GM18858 (cell line): Measurements from ENCODE around the gene SMIM13.

ENCODE experiments used
- ATAC-seq: cut with Tn5 transposase; IDR thresholded peaks from one replicate; pipeline ENCODE4 v1.9.1; 2021; ENCODE audit not compliant: unreplicated experiment

Gene SMIM13

DNA sequence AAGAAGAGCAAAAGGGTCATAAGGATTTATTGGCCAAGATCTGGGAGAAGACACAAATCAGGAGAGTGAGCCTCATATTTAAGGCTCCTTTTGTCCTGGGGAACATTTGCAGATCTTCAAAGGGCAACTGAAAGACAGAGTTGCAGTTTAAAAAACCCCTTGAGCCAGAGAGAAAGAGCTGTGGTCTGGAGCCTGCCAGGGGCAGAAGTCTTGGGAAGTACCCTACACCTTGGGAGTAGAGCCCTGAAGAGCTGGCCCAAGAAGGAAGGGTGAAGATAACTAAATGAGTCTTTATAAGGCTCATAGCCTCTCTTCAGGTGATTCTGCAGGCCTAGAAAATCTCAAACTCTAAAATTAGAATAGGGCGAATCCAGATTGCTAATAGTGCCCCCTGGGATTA is 57.9 kb downstream of the SMIM13 start:
- no peak for ATAC-seq

DNA sequence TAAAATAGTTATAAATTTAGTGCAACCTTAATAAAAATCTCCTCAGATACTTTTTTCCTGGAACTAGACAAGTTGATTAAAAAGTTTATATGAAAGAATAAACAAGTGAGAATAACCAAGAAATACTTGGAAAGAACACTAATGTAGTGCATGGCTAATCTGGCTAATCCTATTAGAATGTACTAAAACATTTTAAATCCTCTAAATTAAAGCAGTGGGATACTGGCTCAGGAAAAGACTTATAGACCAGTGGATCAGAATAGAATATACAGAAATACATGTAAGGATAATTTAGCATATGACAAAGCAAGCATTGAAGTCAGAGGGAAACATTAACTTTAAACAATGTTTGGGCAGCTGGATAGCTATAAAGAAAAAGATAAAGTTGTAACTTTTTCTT is 58.9 kb downstream of the SMIM13 start:
- no peak for ATAC-seq

DNA sequence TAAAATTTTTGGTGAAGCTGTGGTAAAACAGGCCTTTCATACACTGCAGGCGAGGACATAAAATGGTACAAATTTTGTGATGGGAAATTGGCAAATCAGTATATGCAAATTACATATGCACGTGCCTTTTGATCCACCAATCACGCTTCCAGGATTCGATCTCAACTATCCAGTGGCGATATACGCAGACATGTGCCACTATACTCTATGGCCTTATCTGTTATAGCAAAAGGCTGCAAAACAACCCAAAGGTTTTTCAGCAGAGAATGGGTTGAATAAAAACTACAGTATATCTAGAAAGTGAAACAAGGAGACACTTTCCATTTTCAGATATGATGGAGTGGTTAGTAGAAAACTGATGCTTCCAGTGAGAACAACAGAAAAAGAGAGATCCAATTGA is 59.8 kb downstream of the SMIM13 start:
- ATAC-seq: no peak

DNA sequence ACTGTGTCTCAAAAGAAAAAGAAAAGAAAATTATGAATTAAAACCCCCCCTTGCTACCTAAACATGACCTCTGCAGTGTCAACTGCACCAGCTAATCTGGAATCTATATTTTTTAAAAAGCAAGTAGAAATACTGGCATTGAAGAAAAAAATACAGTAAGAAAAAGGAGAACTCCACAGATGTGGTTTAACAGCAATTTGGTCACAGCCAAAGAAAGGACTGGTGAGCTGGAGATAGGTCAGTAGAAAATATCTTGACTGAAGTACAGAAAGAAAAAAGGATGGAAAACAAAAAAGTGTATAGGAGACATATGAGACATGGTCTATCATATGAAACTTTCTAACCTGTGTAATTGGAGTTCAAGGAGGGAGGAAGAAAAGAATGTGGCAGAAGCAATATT is 62.0 kb downstream of the SMIM13 start:
- no peak for ATAC-seq

DNA sequence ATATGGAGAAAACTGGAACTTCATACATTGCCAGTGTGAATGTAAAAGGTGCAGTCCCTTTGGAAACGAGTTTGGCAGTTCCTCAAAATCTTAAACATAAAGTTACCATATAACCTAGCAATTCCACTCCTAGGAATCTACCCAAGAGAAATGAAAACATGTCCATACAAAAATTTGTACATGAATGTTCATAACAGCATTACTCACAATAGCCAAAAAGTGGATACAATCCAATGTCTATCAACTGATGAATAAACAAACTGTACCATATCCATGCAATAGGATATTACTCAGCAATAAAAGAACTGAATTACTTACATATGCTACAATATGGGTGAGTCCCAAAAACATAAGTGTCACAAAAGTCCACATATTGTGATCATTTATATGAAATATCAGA is 66.6 kb downstream of the SMIM13 start:
- no peak for ATAC-seq

DNA sequence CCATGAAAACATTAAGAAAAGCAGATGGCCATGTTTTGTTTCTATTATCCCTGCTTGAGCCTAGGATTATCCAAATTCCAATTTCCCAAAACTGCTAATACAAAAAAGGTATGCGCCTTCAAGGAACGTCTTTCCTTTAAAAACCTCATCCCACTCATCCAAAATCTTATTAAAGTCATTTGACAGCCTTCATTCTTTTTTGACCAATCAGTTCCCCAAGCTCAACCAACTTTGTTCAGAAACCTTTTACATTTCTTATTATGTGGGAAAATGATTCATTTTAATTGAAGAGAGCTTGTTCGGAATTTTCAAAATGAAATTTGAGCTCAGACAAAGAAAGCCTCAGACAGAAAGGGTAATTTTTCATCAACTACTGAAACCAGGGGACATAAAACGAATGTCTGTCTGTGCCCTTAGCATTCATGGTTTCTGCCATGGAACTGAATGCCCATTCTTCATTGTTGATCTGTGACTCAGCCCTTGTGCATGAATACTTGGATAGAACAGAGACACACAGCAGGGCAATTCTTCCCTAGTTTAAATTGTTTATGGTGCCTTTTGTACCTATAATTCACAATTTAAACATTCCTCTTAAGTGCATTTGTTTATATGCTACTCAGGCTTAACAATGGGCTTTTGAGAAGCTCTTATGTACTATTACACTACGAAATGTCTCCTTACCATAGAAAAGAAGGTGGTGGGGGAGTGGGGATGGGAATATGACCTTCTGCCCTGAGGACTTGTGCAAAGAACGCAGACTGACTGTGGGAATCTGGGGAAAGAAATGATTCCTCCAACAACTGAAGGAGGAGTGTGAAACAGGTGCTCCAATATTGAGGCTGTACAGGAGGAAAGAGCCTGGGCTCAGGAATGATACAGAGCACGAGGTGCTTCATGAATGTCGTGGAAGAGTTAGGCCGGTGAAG is 67.7 kb downstream of the SMIM13 start:
- ATAC-seq: no peak

DNA sequence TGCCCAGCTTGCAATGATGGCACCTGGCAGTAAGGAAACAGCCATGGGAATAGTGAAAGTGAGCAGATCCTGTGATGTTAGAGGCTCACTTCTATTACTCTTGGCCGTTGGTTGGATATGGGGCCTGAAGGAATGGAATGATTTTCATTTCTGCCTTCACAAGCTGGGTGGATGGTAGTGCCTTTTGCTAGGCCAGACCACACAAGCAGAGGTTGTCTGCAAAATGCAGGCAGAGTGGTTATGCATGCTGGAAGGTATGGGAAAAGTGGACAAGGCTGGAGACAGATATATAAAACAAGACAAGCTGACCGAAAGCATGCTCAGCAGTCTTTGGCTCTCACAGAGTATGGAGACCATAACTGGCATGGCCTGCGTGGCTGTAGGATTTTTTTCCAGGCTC is 68.6 kb downstream of the SMIM13 start:
- no peak for ATAC-seq

DNA sequence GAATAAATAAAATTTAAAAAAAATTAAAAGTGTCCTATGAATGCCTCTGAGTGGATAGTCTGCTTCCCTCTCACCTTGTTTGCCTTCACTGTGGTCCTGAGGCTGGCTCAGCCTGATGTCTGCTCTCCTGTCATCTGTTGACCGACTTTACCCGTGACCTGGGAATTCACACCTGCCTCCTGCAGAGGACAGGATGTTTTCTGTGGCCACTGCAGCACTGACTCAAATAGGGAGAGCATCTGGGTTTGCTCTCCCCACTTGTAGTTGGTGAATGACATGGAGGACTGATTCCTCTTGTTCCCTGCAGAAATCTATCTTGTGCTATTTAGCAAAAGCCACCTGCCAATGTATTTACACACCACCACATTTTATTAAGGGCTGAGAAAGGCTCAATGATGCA is 70.3 kb downstream of the SMIM13 start:
- no peak for ATAC-seq

DNA sequence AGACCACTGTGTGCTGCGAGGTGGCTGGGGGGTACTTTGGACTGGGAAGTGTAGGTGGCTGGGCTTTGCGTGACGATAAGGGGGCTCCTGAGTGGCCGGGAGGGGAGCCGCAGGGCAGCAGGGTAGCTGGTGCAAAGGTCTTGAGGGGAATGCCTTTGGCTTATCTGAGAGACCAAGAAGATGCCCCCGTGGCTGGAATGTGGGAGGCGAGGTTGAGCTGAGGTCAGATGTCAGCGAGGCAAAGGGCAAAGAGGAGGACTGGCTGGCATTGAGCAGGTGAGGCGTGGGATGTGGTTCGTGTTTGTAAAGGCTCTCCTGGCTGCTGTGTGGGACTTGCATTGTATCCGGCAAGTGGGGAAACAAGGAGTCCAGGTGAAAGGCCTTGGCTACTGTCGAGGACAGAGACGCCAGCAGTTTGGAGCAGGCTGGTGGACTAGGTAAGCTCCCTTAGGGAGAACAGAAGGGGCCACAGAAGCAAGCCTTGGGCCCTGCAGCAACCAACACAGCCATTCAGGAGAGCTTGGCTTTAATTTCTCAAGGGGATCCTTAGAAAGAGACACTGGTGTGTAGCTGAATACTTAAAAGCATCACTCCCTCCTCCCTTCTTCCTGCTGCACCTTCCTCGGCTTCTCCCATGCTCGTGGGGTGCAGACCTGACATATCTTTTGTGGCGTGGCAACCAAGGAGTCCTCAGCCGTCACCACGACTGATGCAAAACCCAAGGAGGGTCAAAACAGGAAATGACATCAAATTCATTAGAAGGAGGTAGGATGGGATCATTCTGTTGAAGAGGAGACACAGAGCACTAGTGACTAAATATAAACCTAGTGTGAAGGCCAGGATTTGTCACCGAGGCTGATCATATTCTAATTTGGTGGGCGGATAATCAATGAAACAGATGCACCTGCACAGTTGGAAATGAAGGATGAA is 71.3 kb downstream of the SMIM13 start:
- no peak for ATAC-seq

DNA sequence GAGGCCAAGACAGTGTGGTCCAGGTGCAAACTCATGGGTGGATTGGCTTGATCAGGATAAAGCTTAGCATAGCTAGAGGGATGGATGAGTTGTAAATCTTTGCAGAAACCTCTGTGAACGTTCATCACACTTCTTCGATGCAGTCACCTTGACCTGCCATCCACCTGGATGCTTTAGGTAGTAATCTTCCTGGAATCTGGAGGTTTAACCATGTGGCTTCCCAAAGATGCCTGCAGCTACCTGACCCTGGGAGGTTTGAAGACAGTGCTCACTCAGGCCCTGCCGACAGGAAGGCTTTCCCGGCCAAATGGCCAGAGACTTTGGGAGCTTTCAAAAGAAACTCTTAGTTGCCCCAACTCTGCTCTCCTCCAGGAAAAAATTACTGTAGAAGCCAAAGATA is 73.3 kb downstream of the SMIM13 start:
- ATAC-seq: no peak

DNA sequence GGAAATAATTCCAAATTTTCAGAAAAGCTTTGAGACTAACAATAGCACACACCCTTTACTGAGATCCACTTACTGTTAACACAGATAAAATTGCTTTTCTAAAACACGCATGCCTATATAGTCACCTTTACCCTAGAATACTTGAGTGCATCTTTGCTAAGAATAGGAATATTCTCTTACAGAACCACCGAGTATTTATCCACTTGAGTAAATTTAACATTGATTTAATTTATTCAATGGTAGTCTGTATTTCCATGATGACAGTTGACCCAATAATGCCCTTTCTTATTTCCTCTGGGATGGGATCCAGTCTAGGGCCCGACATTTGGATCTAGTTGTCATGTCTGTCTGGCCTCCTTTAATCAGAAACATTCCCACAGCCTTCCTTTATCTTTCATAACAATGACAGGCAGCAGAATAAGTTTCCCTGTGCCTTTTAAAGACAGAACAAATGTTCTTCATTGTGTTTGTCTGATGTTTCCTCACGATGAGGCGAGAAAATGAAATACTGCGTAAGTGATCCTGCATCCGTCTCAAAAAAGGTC is 74.5 kb downstream of the SMIM13 start:
- ATAC-seq: no peak

DNA sequence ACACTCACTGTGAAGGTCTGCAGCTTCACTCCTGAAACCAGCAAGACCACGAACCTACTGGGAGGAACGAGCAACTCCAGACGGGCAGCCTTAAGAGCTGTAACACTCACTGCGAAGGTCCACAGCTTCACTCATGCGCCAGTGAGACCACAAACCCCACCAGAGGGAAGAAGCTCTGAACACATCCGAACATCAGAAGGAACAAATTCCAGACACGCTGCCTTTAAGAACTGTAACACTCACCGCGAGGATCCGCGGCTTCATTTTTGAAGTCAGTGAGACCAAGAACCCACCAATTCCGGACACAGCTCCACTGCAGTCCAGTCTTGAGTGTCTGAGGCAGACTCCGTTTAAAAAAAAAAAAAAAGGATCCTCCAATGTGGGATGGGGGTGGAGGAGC is 78.3 kb downstream of the SMIM13 start:
- ATAC-seq: no peak

DNA sequence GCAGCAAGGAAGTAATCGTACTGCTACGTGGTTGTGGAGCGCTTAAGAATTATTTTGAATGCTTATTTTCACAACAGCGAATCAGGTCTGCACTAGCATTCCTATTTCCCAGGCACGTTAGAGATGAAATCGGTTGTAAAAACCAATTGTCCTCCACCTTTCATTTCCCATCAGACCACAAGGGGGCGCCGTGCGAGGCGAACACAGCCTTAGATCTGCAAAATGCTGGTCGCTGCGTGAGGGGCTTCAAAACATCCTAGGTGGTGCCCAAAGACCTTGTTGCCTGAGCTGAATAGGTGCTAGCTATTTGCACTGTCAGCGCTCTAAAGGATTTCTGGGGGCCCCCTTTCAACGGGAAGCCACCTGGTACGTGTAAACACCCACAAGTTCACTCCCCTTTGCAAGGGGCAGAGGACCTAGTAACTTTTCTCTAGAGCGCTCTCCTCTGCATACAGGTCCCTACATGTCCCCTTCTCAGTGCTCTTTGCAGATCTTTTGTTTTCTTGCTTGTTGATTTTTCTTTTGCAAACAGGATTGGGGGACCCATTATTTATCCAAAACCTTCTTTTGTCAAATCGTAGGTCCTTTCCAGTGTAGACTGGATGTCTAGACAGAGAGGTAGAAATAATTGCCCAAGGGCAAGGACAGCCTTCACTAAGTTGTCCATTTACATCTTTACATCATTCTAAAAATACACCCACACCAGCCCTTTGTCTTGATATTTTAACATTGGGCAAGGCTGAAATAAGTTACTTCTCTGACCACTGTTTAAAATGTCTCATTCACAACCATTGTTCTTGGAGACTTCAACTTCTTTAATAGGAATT is 79.1 kb downstream of the SMIM13 start:
- no peak for ATAC-seq

DNA sequence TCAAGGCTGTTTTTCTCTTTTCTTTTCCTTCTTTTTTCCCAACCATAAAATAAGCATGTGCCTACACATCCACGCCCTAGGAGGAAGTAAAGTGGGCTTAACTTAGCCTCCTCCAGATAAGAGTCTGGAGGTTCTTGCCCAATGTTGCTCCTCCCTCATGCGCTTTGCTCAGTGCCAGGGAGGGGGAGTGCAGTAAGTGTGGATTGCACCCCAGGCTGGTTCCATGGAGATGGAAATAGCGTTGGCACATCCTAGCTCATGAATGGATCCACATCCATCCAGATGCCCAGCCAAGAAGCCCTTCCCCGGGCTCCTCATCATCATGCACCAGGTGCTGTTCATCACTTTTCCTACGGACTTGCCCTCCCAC is 80.6 kb downstream of the SMIM13 start:
- no peak for ATAC-seq

DNA sequence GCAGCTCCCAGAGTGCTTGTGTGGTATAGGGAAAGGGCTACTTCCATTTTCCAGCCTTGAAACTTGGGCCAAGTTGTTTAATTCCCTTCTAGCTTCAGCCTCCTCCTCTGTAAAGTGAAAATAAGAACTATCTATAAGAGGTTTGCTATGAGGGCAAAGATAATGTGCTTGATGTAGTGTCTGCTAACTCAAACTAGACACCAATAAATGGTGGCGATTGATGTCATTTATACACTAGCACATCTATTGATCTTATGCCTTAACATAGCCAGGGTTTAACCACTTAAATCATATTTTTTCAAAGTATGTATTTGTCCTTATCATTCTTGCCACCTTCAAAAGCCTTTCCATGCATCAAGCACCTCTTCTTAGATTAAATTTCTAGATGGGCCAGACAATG is 83.6 kb downstream of the SMIM13 start:
- no peak for ATAC-seq

DNA sequence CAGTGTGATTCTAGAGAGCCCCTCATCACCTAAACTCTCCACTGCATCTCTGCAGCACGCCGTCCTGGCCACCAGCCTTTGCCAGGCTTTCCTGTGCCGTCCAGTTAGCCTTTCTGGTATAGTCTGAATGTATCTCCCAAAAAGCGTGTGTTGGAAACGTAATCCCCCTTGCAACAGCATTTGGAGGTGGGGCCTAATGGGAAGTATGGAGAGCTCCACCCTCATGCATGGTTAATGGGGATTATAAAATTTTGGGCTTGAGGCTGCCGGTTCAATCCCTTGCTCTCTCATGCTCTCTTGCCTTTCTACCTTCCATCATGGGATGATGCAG is 85.4 kb downstream of the SMIM13 start:
- ATAC-seq: no peak

DNA sequence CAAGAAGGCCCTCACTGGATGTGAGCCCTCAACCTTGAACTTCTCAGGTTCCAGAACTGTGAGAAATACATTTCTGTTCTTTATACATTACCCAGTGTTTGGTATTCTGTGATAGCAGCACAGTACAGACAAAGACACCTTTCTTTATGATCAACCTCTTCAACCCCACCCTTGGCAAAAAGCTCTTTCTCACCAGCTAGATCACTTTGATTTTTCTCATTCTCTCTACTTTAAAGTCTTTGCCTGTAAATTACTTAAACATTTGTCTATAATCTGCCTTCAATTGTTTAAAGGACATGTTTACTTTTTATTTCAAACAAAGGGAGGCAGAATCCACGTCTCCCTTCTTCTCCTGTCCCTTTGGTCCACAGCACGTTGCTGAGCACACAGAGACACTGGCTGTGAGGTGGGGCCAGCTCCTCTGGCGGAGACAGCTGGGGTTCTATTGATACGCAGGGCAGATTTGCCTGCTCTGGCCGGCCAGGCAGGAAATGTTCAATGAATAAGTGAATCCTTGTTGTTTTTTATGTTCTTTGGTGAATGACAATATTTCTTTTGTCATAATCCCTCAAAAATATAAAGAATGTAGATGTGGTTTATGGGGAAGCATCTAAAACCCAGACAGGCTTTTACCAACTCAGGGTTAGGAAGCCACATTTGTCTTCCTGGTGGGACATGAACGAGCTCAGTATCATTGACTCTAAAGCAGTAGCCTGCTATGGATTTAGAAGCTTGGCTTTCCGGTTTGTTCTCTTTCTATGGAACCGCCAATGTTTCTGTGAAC is 86.0 kb downstream of the SMIM13 start:
- ATAC-seq: no peak

DNA sequence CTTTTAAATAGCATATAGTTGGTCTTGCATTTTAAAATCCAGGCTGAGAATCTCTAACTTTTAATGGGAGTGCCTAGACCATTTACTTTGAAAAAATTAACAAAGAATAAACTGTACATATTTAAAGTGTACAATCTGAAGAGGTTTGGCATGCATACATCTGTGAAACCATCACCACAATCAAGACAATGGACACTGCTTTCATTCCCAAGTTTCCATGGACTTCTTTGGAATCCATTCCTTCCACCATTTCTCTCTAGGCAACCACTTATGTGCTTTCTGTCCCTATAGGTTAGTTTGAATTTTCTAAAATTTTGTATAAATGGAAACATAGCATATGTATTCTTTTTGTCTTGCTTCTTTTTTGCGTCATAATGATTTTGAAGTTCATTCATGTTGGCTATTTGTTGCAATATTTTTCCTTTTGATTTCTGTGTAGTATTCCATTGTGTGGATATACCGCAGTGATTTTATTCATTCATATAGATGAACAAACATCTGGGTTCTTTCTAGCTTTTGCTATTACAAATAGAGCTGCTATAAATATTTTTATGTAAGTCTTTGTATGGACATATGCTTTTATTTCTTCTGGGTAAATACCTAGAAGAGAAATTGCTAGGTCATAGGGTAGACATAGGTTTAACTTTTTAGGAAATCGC is 88.0 kb downstream of the SMIM13 start:
- no peak for ATAC-seq

DNA sequence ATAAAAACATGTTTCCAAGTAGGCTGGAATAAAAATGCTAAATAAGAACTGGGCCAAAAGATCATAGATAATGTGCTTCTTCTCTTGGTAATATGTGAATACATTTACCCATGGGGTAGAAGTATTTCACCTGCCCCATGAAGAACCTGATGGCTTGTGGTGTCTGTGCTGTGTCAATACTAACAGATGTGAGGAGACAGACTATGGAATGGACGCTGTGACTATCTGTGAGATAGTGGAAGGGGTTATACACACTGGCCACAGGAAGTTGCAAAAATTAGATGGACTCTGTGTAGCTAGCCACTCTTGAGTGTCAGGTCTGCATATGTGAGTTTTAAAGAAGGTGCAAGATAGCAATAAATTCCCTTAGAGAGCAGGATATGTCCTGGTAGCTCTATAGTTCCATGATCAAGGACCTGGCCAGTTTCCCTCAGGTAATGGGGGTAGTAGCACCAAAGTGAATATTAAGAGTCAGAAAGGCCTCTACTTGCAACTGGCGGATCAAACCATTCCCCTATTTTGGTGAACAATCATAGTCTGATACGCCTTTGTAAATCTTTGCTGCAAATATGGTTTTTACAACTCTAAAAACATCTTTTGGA is 90.2 kb downstream of the SMIM13 start:
- ATAC-seq: no peak
